RPMI7951 (cell line): ENCODE data around the gene C16orf74. TPM values are rescaled to one million over a fixed set of nuclear protein-coding genes. Genes with fewer than 3 reads are reported as not detected.

Source experiments
- DNase-seq: peaks from one replicate; pipeline ENCODE4 v3.0.0-alpha.2; 2012; ENCODE audit warnings: low read depth
- total RNA-seq: library from RNA; depleted of rRNA; stranded (reverse); fragments of >200 nt; shearing (Covaris generic); gene quantifications from 2 replicates; pipeline ENCODE4 v1.2.3, GENCODE V29; 2014

The C16orf74 gene
- total RNA-seq, 1 experiment from 2014 or later = 6.2 TPM

GRCh38 chr16:85774811-85775210 lies 23.9 kb upstream of the C16orf74 start:
- no peak for DNase-seq

GRCh38 chr16:85774136-85774535 lies 23.2 kb upstream of the C16orf74 start:
- DNase-seq = no peak

- no peak for DNase-seq
These were observed 22.1 kb upstream of the C16orf74 start for GRCh38 chr16:85773044-85773443.

GRCh38 chr16:85770741-85771140 lies 19.8 kb upstream of the C16orf74 start:
- DNase-seq = no peak

- DNase-seq = no peak
These were observed 17.3 kb upstream of the C16orf74 start for GRCh38 chr16:85768199-85768598.

- peak; percentile 90 for DNase-seq
These were observed 16.6 kb upstream of the C16orf74 start for GRCh38 chr16:85767531-85767930.

- no peak for DNase-seq
These were observed 14.9 kb upstream of the C16orf74 start for GRCh38 chr16:85765767-85766166.

- DNase-seq = no peak
These were observed 14.3 kb upstream of the C16orf74 start for GRCh38 chr16:85765211-85765610.

GRCh38 chr16:85763616-85764015 lies 12.7 kb upstream of the C16orf74 start:
- DNase-seq = no peak

- no peak for DNase-seq
These were observed 12.1 kb upstream of the C16orf74 start for GRCh38 chr16:85762970-85763369.

GRCh38 chr16:85761861-85762260 lies 11.0 kb upstream of the C16orf74 start:
- no peak for DNase-seq

GRCh38 chr16:85759631-85760419 lies 8.9 kb upstream of the C16orf74 start:
- no peak for DNase-seq

GRCh38 chr16:85759136-85759535 lies 8.2 kb upstream of the C16orf74 start:
- no peak for DNase-seq

- DNase-seq = peak; percentile 79
These were observed 6.5 kb upstream of the C16orf74 start for GRCh38 chr16:85757341-85757822.

GRCh38 chr16:85755929-85756768 lies 5.3 kb upstream of the C16orf74 start:
- DNase-seq = peak; percentile 51

GRCh38 chr16:85754413-85754812 lies 3.5 kb upstream of the C16orf74 start:
- no peak for DNase-seq

GRCh38 chr16:85753976-85754375 lies 3.1 kb upstream of the C16orf74 start:
- no peak for DNase-seq

GRCh38 chr16:85753559-85753958 lies 2.7 kb upstream of the C16orf74 start:
- DNase-seq = no peak

- no peak for DNase-seq
These were observed 1.9 kb upstream of the C16orf74 start for GRCh38 chr16:85752511-85753420.

- no peak for DNase-seq
These were observed 1.0 kb upstream of the C16orf74 start for GRCh38 chr16:85751698-85752501.
